GM18867 (cell line): ENCODE measurements around the gene ADAMTS8.

ENCODE experiments used
- ATAC-seq: cut with Tn5 transposase; IDR thresholded peaks from one replicate; pipeline ENCODE4 v1.9.1; 2021; ENCODE audit warnings: mild to moderate bottlenecking, moderate library complexity; ENCODE audit not compliant: unreplicated experiment

The ADAMTS8 gene

GRCh38 chr11:130421199-130421585, 7.2 kb downstream of the ADAMTS8 start:
- ATAC-seq: no peak

GRCh38 chr11:130420478-130421198, 7.8 kb downstream of the ADAMTS8 start:
- no peak for ATAC-seq

DNA sequence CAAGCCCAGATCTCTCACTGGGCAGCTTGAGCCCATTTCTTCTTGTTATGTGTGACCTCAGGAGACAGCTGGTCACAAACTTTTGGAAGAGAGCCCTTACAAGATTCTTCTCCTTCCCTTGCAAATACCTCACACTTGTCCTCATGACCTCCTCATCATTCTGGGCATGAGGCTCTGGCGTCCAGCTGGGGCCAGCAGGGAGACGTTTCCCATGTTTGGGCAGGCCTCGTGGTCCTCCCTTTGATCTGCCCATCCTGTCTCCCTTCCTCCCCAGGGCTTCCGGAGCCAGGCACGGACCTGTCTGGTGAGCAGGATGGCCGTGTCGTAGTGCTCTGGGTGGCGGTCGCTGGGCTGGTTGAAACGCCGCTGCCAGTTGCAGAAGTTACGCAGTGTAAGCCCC, 9.7 kb downstream of the ADAMTS8 start:
- no peak for ATAC-seq

GRCh38 chr11:130418210-130418609, 10.2 kb downstream of the ADAMTS8 start:
- no peak for ATAC-seq

DNA sequence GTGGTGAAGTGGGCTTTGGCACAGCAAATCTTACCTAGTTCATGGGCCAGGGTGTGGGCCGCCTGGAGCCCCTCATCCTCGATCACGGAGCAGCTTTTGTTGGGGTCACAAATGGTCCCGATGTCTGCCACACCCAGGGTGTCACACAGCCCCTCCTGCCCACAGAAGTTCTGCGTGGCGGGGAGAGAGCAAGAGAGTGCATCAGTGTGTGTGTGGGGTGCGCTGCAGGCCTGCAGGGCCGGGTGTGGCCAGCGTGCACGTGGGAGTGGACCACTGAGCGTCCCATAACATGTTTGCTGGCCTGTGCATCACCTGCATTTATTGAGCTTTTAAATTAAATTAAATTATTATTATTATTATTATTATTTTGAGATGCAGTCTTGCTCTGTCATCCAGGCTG, 11.5 kb downstream of the ADAMTS8 start:
- ATAC-seq: no peak

GRCh38 chr11:130416530-130416882, 11.9 kb downstream of the ADAMTS8 start:
- ATAC-seq: no peak

- no peak for ATAC-seq
Measured at GRCh38 chr11:130415731-130416529, 12.5 kb downstream of the ADAMTS8 start.

DNA sequence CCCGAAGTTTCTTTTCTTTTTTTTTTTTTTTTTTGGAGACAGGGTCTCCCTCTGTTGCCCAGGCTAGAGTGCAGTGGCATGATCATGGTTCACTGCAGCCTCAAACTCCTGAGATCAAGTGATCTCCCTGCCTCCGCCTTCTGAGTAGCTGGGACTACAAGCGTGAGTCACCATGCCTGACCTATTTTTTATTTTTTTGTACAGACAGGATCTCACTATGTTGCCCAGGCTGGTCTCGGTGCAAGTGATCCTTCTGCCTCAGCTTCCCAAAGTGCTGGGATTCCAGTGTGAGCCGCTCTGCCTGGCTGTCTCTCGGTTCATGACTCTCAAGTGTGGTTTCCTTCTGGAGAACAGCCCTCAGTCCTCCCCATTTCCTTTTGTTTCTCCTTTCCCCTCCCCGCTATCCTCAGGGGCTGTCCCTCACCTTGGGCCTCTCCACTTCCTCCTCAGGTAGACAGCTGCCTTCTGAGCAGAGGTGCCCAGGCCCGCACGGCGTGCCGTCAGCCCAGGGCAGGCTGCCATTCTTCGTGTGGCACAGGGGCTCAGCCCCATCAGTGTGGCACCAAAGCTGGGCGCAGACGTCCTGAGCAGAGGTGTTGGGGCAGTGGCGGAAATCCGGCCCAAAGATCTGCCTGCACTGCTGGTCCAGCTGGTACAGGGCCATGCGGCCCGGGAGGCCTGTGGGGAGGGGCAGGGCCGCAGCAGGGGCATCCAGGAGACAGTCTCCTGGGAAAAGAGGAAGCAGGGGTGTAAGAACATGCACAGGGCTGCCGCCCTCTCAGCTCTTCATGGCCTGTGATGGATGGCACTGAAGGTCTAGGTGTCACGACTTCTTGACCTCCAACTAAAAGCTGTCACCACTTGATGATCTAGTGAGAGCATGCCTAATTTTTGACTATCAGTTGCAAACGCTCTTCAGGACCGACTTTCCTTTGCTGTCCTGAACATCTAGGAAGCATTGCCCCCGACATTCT, 14.0 kb downstream of the ADAMTS8 start:
- ATAC-seq: no peak

- no peak for ATAC-seq
Measured at GRCh38 chr11:130413405-130414106, 14.9 kb downstream of the ADAMTS8 start.

- no peak for ATAC-seq
Measured at GRCh38 chr11:130411223-130411622, 17.2 kb downstream of the ADAMTS8 start.

GRCh38 chr11:130409594-130410388, 18.6 kb downstream of the ADAMTS8 start:
- no peak for ATAC-seq

DNA sequence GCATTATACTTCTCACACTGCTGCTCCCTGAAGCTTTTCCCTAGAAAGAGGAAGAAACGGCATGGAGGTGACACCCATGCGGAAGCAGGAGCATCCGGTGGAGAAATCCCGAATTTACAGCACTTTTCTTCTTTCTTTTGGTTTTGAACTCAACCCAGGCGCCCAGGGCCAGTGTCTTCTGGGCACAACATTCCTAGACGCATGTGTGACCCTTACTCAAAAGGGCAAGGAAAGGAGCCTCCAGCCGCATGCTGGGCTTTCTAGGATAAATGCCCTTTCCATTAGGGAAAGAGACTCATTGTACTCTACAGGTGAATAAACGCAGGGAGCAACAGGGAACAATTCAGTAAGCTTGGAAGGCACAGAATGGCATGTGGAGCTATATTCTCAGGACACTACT, 19.5 kb downstream of the ADAMTS8 start:
- no peak for ATAC-seq

DNA sequence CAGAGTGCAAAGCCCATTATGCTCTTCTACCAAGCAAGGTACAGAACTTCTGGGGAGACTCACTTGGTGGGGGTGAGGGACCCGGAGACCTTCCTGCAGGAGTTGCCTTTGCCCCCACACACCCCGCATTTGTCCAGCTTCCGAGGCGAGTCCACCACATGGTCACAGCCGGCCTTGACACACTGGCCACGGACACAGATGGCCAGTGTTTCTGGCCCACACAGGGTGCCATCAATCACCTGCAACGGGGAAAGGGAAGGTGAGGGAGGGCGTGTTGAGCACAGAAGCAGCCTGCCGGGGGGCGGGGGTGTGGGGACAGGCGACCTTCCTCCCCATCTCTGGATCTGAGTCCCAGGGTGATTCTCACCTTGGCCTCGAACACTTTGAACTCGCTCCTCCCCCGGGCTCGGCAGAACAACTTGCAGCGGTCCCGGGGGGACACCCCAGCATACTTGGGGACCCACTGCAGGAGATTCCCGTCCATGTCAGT, 20.0 kb downstream of the ADAMTS8 start:
- no peak for ATAC-seq

GRCh38 chr11:130407978-130408377, 20.4 kb downstream of the ADAMTS8 start:
- ATAC-seq: no peak

DNA sequence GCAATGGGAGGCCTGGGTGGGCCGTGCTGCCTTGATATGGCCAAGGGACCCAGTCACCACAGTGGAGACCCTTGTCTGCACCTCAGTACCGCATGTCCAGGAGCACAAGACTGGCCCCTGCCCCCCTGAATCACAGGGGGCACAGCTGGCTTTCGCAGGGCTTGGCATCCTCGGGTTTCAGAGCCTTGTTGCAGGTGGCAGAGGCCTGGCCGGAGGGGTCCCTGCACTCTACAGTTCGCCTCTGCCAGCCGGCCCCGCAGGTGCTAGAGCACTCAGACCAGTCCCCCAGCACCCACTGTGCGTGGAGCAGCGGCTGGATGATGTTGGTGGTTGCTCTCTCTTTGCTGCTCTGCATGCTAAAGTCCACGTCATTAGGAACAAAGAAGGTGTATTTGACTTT, 23.0 kb downstream of the ADAMTS8 start:
- no peak for ATAC-seq

- no peak for ATAC-seq
Measured at GRCh38 chr11:130404727-130405126, 23.7 kb downstream of the ADAMTS8 start.

DNA sequence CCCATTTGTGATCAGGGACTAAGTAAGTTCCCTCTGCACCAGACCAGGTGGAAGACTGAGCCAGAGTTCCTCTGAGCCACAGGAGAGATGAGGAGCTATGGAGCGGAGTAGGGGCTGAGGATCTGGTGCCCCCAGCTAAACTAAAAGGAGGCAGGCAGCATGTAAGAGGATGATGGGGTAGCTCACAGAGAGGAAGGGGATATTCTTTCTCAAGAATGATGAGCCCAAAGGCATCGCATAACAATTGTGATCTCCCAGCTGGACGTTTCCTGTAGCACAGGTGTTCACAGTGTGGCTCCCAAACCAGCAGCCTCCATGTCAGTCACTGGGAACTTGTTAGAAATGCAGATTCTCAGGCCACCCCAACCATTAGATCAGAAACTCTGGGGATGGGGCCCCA, 24.4 kb downstream of the ADAMTS8 start:
- no peak for ATAC-seq

DNA sequence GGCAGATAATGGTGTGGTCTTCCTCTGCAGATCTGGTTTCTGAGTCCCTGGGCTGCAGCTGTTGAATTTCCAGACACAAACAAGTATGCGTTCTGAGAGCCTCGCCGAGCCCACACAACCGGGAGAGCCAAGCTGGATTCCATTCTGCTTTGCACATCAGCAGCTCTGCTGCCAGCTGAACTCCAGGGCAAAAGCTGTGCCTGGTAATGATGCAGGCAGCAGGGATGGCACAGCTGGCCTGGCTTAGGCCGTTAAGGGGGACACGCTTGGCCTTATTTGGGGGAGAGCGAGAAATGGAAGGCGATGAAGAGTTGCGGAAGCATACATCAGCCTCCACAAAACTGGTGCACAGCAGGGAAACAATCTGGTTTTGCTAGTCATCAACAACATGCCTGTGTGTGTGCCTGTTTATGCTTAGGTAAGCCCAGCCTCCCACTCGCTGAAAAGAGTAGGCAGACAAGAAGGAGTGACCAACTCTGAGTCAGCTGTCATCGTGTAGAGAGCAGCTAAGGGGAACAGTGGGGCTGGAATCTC, 25.1 kb downstream of the ADAMTS8 start:
- ATAC-seq: no peak

DNA sequence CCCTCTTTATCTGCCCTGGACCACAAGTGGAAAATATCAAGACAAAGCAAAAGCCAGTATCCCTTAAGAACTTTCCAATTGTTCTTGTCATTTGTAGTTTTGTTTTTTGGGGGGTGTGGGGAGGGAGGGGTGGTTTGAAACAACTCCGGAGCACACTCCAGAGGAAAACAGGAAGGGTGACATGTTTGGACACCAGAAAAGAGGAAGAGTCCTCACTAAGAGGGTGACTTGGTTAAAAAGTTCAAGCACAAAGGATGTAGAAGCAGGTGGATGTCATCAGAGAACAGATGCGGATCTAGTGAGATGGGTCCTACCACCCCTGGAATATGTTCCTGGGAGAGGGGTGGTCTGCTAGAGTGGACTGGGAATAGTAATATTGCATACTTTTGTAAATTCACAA, 25.8 kb downstream of the ADAMTS8 start:
- ATAC-seq: no peak
